Posterior cingulate gyrus (tissue), 11 donors: ENCODE data around the gene KLRF1.

ENCODE experiments used
- DNase-seq, 10 donors: peaks; one replicate each; pipeline versions ENCODE4 v3.0.0 to v3.0.0-alpha.2; 2020 to 2021; ENCODE audit warnings: mixed read lengths in 3 of 10
- intact Hi-C: fragments of 100-400 bp; cut with DNase I; formaldehyde crosslinking; loops from one replicate; pipeline ENCODE4 v1.15.1; 2023

Gene KLRF1

GRCh38 chr12:9806714-9807113 is 20.6 kb upstream of the KLRF1 start:
- DNase-seq, result no peak
- intact Hi-C loops, result no loop called here

DNA sequence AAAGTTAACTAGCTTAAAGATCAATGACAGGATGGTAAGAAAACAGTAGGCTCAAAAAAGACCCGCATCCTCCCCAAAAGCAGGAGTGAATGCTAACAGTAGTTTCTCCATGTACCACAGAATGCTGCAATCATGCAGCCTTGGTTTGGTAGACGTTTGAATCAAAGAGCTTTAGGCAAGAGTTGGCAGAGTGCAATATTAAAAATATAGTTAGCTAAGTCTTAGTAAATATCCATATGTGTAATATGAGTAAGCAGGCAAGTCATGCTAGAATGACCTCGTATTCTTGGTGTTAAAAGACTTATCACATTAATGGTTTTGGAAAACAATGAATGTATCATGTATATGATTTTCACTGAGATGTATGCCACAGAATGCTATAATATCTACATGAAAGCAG is 18.8 kb upstream of the KLRF1 start:
- no peak for DNase-seq
- intact Hi-C loops, result no loop called here

GRCh38 chr12:9809338-9809737 is 17.9 kb upstream of the KLRF1 start:
- intact Hi-C loops, result no loop called here
- no peak for DNase-seq

DNA sequence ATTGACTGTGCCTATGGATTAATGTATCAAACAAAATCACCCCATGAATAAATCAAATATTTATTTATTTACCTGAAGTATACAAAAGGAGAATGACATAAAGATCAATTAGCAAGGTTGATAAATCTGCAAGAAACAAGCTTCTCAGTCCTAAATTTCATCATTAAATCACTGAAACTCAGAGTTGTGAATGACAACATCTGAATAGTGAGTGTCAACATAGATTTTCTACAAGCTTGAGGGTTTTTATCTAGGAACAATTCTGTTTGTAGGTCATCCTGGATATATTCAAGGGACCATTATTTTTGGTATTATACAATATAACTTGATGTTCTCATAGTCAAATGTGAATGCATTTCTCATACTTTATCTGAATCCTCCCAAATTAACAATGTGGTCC is 17.4 kb upstream of the KLRF1 start:
- intact Hi-C loops, result no loop called here
- no peak for DNase-seq

- DNase-seq, result no peak
- intact Hi-C loops, result no loop called here
These were observed 16.6 kb upstream of the KLRF1 start for GRCh38 chr12:9810671-9811070.

- DNase-seq, result no peak
- intact Hi-C loops, result no loop called here
These were observed 15.7 kb upstream of the KLRF1 start for GRCh38 chr12:9811621-9812020.

DNA sequence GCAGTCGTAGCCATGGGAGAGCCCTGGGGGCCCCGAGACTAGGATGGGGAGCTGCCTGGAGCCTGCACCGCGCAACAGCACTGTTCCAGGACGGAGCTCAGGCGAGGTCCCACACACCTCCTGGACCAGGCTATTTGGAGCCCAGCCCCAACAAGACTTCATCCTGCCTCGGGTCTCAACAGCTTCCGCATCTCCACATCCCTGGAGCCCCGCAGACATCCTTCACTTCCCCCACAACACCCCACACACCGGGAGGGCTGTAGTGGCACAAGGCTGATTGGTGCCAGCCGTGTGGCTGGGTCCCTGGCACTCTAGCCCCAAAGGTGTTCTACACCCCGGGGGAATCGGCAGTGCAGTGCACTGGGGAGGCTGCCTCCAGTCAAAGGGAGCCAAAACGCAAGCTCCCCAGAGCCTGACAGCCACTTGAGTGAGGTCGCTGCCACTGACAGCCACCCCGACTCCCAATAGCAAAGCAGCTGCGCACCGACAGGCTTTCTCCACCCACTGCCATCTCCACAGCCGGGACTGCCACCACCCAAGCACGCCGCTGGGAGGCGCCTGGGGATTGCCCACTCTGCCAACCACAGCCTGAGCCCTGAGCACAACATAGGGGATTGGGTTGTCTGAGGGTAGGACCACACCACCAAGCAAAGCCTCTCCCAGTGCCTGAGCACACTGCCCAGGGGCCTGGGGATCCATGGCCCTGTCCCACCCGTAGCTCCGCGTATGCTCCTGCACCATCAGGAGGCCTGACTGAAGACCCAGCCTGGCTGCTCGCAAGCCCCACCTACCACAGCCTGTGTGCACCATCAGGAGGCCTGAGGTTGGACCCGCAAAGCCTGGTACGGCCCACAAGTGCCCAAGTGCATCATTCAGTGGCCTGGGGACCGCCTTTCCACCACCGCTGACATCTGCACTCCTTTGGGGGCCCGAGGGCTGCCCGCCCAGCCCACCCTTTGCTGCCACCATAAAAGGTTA is 13.2 kb upstream of the KLRF1 start:
- intact Hi-C loops, result no loop called here
- peak in 9 of 10 donors; percentile 33 to 94 (median 62) for DNase-seq

GRCh38 chr12:9820281-9820930 is 6.9 kb upstream of the KLRF1 start:
- DNase-seq, result no peak
- intact Hi-C loops, result no loop called here

DNA sequence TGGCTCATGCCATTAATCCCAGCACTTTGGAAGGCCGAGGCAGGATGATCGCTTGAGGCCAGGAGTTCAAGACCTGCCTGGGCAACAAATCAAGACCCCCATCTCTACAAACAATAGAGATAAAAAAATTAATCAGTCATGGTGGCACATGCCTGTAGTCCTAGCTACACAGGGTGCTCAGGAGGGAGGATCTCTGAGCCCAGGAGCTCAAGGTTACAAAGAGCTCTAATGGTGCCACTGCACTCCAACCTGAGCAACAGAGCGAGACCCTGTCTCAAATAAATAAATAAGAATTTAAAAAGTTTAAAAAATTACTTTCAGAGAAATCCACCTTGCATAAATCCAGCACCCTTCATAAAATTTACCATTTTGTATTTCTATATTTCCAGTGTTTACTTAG is 2.2 kb downstream of the KLRF1 start:
- no peak for DNase-seq
- intact Hi-C loops, result no loop called here

GRCh38 chr12:9829982-9830381 is 2.7 kb downstream of the KLRF1 start:
- DNase-seq, result no peak
- intact Hi-C loops, result no loop called here

DNA sequence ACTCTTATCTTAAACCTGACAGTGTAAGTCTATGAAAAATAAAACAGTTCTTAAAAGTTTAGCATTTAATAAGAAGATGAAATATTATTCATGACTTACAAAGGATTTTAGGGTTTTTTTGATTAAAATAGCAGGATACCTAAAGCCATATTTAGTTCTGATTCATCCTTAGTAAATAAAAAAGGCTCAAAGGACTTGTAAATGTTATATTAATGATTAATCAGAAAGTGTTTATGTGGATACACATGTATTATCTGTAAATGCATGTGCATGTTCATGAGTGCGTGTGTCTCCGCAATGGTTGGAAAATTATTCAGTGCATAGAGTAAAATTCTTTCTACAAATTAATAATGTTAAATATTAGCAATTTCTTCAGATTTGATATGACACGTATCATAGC is 4.4 kb downstream of the KLRF1 start:
- intact Hi-C loops, result no loop called here
- no peak for DNase-seq

DNA sequence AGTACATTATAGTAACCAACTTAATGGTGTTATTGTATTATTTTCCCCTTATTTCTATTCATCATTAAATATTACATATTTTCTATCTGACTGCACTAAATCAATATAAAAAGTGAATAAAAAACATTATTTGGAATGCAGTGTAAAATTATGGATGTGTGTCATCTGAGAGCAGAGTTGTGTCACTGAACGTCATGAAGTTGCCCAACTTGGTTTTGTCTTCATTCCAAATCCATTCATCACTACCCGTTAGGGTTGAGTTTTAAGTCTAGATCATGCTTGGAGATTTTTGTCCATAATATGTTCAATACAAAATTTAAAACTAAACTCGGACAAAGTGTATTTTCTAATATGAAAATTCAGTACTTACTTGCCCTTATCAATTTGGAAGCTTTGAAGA is 16.1 kb downstream of the KLRF1 start:
- DNase-seq, result no peak
- intact Hi-C loops, result no loop called here

GRCh38 chr12:9848899-9849298 is 21.6 kb downstream of the KLRF1 start:
- intact Hi-C loops, result no loop called here
- peak in 2 of 10 donors; percentile 53 to 56 for DNase-seq

- no peak for DNase-seq
- intact Hi-C loops, result no loop called here
These were observed 23.8 kb downstream of the KLRF1 start for GRCh38 chr12:9851050-9851449.

DNA sequence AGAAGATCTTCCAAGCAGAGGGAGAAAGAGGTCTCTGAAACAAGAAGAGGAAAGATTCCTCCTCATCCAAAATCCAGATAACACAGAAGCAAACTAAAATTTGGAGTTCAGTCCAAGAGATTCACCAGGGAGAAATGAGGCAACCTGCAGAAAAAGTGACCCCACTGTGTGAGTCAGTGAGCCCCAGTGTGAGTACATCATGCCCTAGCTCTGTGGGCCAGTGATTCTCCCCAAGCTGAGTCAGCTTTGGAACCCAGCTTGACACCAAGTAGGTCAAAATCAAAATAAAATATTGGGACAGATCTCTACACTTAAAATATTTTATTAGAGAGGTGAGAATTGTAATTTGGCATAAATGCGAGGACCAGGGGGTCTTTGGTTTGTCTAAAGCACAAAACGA is 24.6 kb downstream of the KLRF1 start:
- intact Hi-C loops, result no loop called here
- DNase-seq, result no peak

GRCh38 chr12:9856151-9856550 is 28.9 kb downstream of the KLRF1 start:
- intact Hi-C loops, result no loop called here
- no peak for DNase-seq

DNA sequence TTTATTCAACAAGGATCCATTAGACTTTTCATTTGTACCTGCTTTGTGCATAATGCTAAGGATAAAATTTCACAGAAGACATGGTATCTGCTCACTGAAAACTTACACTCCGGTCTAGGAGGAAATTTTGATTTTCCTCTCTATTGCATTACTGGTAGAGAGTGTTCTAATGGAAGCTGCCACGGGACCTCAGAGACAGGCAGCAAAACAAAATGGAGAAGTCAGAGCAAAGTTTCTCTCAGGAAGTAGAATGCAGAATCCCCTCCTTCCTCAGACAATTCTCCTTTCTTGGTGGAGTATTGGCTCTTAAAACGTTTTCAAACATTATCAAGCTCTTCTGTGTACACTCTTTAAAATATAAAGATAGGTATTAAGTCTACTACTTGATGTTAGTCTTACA is 29.6 kb downstream of the KLRF1 start:
- intact Hi-C loops, result no loop called here
- no peak for DNase-seq

GRCh38 chr12:9858135-9858534 is 30.9 kb downstream of the KLRF1 start:
- no peak for DNase-seq
- intact Hi-C loops, result no loop called here

GRCh38 chr12:9864913-9865675 is 37.8 kb downstream of the KLRF1 start:
- intact Hi-C loops, result no loop called here
- DNase-seq, result no peak

- DNase-seq, result no peak
- intact Hi-C loops, result no loop called here
These were observed 39.6 kb downstream of the KLRF1 start for GRCh38 chr12:9866860-9867269.

DNA sequence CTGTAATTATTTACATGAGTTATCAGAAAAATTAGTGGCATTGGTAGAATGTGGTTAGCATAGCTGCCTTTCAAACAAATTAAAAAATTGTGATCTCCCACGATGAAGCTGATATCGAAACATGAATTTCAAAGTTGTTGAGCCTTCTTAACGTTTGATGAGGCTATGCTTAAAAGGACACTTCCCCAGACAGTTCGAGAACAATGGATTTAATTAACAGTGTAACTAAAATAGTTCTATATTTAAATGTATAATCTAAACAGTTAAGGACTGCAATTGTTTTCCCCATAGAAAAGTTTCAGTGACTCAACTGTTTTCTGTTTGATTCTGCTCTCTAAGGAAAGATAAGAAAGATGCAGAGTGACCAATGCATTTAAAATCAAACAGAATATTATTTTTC is 40.2 kb downstream of the KLRF1 start:
- DNase-seq, result no peak
- intact Hi-C loops, result no loop called here
